OCI-LY1 (cell line): ENCODE data around the gene PRKG2.

Experiments used
- EZH2 ChIP-seq: fragments of 200-600 bp; sonication (generic), shearing (Covaris generic); IDR thresholded peaks from 2 replicates; pipeline ENCODE4 v1.8.0; 2017; ENCODE audit warnings: borderline replicate concordance, mixed run types, mild to moderate bottlenecking, antibody characterized with exemption, low read length, moderate library complexity, mixed read lengths
- TF ChIP-seq, protein P1 (sequence below): fragments of 200-600 bp; sonication (generic), shearing (Covaris generic); IDR thresholded peaks from 2 replicates; pipeline ENCODE4 v1.5.1; 2017; ENCODE audit warnings: mild to moderate bottlenecking, antibody characterized with exemption, low read length, moderate library complexity, mixed read lengths

DNA sequence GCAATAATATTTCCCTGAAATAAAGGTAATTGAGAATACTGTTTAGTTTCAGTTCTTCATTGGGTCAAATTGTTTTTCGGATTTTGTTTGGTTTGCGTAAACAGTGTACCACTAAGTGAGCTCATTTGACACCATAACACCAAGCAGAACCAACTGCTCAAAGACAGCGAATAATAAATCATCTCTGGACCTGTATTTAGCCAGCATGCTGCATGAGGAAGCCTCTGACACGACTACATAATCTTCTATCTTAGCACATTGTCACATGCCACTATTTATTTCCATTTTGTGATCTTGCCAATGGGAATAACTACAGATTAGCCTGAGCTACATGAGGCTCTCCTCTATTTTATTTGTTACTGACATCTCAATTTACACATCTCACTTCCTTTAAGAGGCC, 12.1 kb upstream of the PRKG2 start:
- TF ChIP-seq, protein P1, sequence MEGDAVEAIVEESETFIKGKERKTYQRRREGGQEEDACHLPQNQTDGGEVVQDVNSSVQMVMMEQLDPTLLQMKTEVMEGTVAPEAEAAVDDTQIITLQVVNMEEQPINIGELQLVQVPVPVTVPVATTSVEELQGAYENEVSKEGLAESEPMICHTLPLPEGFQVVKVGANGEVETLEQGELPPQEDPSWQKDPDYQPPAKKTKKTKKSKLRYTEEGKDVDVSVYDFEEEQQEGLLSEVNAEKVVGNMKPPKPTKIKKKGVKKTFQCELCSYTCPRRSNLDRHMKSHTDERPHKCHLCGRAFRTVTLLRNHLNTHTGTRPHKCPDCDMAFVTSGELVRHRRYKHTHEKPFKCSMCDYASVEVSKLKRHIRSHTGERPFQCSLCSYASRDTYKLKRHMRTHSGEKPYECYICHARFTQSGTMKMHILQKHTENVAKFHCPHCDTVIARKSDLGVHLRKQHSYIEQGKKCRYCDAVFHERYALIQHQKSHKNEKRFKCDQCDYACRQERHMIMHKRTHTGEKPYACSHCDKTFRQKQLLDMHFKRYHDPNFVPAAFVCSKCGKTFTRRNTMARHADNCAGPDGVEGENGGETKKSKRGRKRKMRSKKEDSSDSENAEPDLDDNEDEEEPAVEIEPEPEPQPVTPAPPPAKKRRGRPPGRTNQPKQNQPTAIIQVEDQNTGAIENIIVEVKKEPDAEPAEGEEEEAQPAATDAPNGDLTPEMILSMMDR, result no peak
- TF ChIP-seq EZH2, result no peak
